ENCODE data around the gene ZNF184.

GRCh38 chr6:27503436-27504030, 30.6 kb upstream of the ZNF184 start:
- TF ChIP-seq CTCF (conservative IDR thresholded peaks at IDR 0.05 in 1 of 2, IDR thresholded peaks at IDR 0.05 in 1 of 2; ENCODE audit: extremely low read depth in 1 of 2, insufficient read depth in 1 of 2, low read depth in 1 of 2, low read length in 2 of 2) (no peak), EZH2 (IDR thresholded peaks at IDR 0.05; ENCODE audit: borderline replicate concordance, low read length) (no peak)

All from mammary epithelial cell (primary cell).